Ishikawa (cell line): ENCODE data around the gene PDGFC.

ENCODE experiments used
- CEBPB ChIP-seq: IDR thresholded peaks from 2 replicates; pipeline ENCODE4 v1.6.1; 2012
- CREB1 ChIP-seq: IDR thresholded peaks from 2 replicates; pipeline ENCODE4 v1.6.1; 2012; ENCODE audit warnings: low read depth
- EGR1 ChIP-seq: IDR thresholded peaks from 2 replicates; pipeline ENCODE4 v1.6.1; 2012
- EP300 ChIP-seq: IDR thresholded peaks from 2 replicates; pipeline ENCODE4 v1.6.1; 2012; ENCODE audit warnings: borderline replicate concordance
- FOXM1 ChIP-seq: IDR thresholded peaks from 2 replicates; pipeline ENCODE4 v1.6.1; 2012; ENCODE audit warnings: low read depth, borderline replicate concordance
- MAX ChIP-seq: IDR thresholded peaks from 2 replicates; pipeline ENCODE4 v1.6.1; 2012
- NFIC ChIP-seq: IDR thresholded peaks from 2 replicates; pipeline ENCODE4 v1.6.1; 2012
- RAD21 ChIP-seq: IDR thresholded peaks from 2 replicates; pipeline ENCODE4 v1.6.1; 2012; ENCODE audit warnings: low read depth
- REST ChIP-seq: IDR thresholded peaks from 2 replicates; pipeline ENCODE4 v1.6.1; 2012; ENCODE audit warnings: low read depth, mild to moderate bottlenecking
- TAF1 ChIP-seq: IDR thresholded peaks from 2 replicates; pipeline ENCODE4 v1.6.1; 2012; ENCODE audit warnings: low read depth, mild to moderate bottlenecking
- TCF12 ChIP-seq: IDR thresholded peaks from 2 replicates; pipeline ENCODE4 v1.6.1; 2012; ENCODE audit warnings: low read depth
- TEAD4 ChIP-seq: IDR thresholded peaks from 2 replicates; pipeline ENCODE4 v1.6.1; 2012
- USF1 ChIP-seq: IDR thresholded peaks from 2 replicates; pipeline ENCODE4 v1.6.1; 2012
- YY1 ChIP-seq: IDR thresholded peaks from 2 replicates; pipeline ENCODE4 v1.6.1; 2012; ENCODE audit warnings: low read depth
- ZBTB7A ChIP-seq: IDR thresholded peaks from 2 replicates; pipeline ENCODE4 v1.6.1; 2012; ENCODE audit warnings: low read depth

Gene PDGFC

GRCh38 chr4:157013656-157014055, 42.1 kb upstream of the PDGFC start:
- TF ChIP-seq CREB1, result no peak
- TF ChIP-seq EGR1, result no peak
- no peak for TF ChIP-seq YY1
- TF ChIP-seq USF1, result no peak
- TF ChIP-seq CEBPB, result no peak
- no peak for TF ChIP-seq MAX
- TF ChIP-seq TCF12, result no peak
- no peak for TF ChIP-seq TAF1
- TF ChIP-seq NFIC, result no peak
- no peak for TF ChIP-seq REST
- TF ChIP-seq ZBTB7A, result no peak
- TF ChIP-seq FOXM1, result no peak
- TF ChIP-seq EP300, result no peak
- no peak for TF ChIP-seq RAD21
- no peak for TF ChIP-seq TEAD4

- TF ChIP-seq MAX, result no peak
- no peak for TF ChIP-seq EGR1
- no peak for TF ChIP-seq REST
- TF ChIP-seq CREB1, result no peak
- TF ChIP-seq TAF1, result no peak
- no peak for TF ChIP-seq USF1
- TF ChIP-seq ZBTB7A, result no peak
- TF ChIP-seq YY1, result no peak
- TF ChIP-seq EP300, result no peak
- no peak for TF ChIP-seq TEAD4
- TF ChIP-seq FOXM1, result no peak
- TF ChIP-seq CEBPB, result no peak
- TF ChIP-seq NFIC, result no peak
- no peak for TF ChIP-seq RAD21
- TF ChIP-seq TCF12, result no peak
These were observed 41.2 kb upstream of the PDGFC start for GRCh38 chr4:157012781-157013180.

- TF ChIP-seq TEAD4 (no peak), TCF12 (no peak), EGR1 (no peak), MAX (no peak), TAF1 (no peak), FOXM1 (no peak), CREB1 (no peak), USF1 (no peak), RAD21 (no peak), ZBTB7A (no peak), CEBPB (no peak), YY1 (no peak)
These were observed 40.7 kb upstream of the PDGFC start for GRCh38 chr4:157012296-157012695.

- TF ChIP-seq TEAD4 (no peak), REST (no peak), NFIC (no peak), TAF1 (no peak), FOXM1 (no peak), TCF12 (no peak), CREB1 (no peak), CEBPB (no peak), EP300 (no peak), YY1 (no peak), RAD21 (no peak), USF1 (no peak)
These were observed 39.0 kb upstream of the PDGFC start for GRCh38 chr4:157010630-157011029.
